HL-60 (cell line): Measurements from ENCODE around the gene HMGN2.

Experiments used
- CTCF ChIP-seq: IDR thresholded peaks from one replicate; pipeline ENCODE4 v1.5.1; 2011; ENCODE audit warnings: low read length, control low read depth, inconsistent platforms; ENCODE audit not compliant: insufficient read depth
- POLR2AphosphoS5 ChIP-seq: IDR thresholded peaks from 2 replicates; pipeline ENCODE4 v1.6.1; 2012; ENCODE audit warnings: low read depth

- TF ChIP-seq CTCF: no peak
- TF ChIP-seq POLR2AphosphoS5: no peak
Measured at GRCh38 chr1:26482921-26483320, 10.7 kb downstream of the HMGN2 start.
